Activated T-helper 2 cell treated with anti-CD3 and anti-CD28 coated beads, Interferon-gamma antibody, Interleukin-2, Interleukin-4, amounts not matched to agents 10 μg/mL and 5 μg/mL and 100 μg/mL, durations not matched to agents 14 hours and 24 hours and 36 hours (primary cell): ENCODE measurements around the gene PRKAA1. TPM values are rescaled to one million over a fixed set of nuclear protein-coding genes. Genes with fewer than 3 reads are reported as not detected.
"Not testable (repeated sequence)": the region's sequence is repeated elsewhere in the genome, so short reads cannot be mapped to it uniquely, and the experiment has no call there.

Source experiments
- DNase-seq: peaks from one replicate; pipeline ENCODE4 v3.0.0; 2021; ENCODE audit warnings: low spot score
- H3K27ac Mint-ChIP-seq: one replicate; pipeline ENCODE4 v1.8.0; 2021; ENCODE audit warnings: mixed read lengths
- H3K27me3 Mint-ChIP-seq: one replicate; pipeline ENCODE4 v1.8.0; 2021; ENCODE audit warnings: low read depth, mixed read lengths
- H3K36me3 Mint-ChIP-seq: one replicate; pipeline ENCODE4 v1.8.0; 2021; ENCODE audit warnings: low read depth, mixed read lengths
- H3K4me1 Mint-ChIP-seq: one replicate; pipeline ENCODE4 v1.8.0; 2021; ENCODE audit warnings: low read depth, mixed read lengths
- H3K4me3 Mint-ChIP-seq: one replicate; pipeline ENCODE4 v1.8.0; 2021; ENCODE audit warnings: low read depth, mild to moderate bottlenecking, moderate library complexity, mixed read lengths
- H3K9me3 Mint-ChIP-seq: one replicate; pipeline ENCODE4 v1.8.0; 2021; ENCODE audit warnings: mixed read lengths
- intact Hi-C: fragments of 100-400 bp; cut with micrococcal nuclease; formaldehyde crosslinking; loops from one replicate; pipeline ENCODE4 v1.15.1; 2023
- total RNA-seq: library from RNA; stranded (reverse); gene quantifications from 2 replicates; pipeline ENCODE4 v1.2.3, GENCODE V29; 2022

The PRKAA1 gene
- total RNA-seq, 1 donor from 2014 or later, result 61.2 TPM

DNA sequence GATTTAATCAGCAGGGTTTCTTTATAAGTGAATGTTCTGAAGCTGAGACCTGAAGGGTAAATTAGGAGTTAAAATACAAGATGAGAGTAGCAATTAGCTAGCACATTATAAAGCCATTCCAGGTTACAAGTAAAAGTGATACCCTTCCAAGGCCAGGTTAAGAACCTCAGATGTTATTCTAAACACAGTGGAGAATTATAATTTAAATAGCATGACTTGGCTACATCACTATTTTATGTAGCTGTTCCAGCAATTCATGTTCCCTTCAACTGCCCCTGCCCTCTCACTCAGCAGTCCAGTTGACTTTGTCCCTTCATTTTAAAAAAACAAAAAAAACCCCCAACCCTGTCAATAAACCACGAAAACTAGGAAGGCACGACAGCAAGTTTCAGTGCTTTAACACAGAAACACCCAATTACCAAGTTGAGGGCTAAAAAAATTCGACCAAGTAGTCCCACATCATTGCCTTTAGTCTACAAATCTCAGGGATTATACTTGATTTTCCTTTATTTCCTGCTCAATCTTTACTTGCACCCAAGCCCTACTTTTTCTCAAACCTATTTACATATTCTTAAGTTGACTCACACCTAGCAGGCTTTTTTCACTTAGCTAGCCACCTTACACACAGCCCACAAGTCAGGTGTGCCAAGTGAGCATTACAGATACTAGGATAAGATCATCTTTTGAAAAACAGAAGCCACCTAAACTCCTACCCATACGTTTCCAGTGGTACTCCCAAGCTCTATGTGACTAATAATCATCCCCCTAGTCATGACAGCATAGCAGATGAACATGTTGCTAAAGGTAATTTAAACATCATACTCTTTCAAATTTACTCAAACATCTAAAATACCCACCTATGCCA lies 33.4 kb upstream of the PRKAA1 start:
- Mint-ChIP-seq H3K36me3 (peaks cover 93% of the 10 kb centered on the region), H3K27ac (peak overlapping the region; percentile 98), H3K27me3 (no peaks in the 10 kb centered on the region), H3K4me1 (peaks cover 63% of the 10 kb centered on the region), H3K9me3 (peaks cover under 1% of the 10 kb centered on the region), H3K4me3 (peak overlapping the region; percentile 99)
- intact Hi-C loops, result loop anchor here (10.0 kb wide), 2 partner anchors 427 to 1627 kb away; no protein-coding TSS in a partner anchor
- no peak for DNase-seq

DNA sequence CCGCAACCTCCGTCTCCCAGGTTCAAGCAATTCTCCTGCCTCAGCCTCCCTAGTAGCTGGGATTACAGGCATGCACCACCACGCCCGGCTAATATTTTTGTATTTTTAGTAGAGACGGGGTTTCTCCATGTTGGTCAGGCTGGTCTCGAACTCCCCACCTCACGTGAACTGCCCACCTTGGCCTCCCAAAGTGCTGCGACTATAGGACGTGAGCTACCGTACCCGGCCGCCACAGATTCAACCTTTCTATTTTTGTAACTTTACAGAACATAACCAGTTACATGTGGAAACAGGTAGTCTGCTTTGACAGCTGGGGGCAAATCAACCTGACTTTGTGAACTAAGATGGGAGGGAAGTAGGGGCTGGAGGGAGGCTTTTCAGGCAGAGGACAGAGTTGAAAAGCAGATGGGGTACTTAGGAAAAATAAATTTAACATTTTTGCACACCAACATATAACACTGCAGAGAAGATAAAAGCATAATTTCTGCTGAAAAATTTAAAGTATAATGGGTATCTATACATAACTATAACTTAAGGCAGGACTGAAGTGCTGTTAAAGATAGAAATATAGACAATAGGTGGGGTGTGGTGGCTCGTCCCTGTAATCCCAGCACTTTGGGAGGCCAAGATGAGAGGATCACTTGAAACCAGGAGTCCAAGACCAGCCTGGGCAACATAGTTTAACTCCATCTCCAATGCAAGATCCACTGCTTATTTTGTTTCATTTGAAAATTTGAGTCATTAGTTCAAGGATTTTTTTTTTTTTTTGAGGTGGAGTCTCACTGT lies 31.8 kb upstream of the PRKAA1 start:
- no peaks in the 10 kb centered on the region for H3K27me3 Mint-ChIP-seq

DNA sequence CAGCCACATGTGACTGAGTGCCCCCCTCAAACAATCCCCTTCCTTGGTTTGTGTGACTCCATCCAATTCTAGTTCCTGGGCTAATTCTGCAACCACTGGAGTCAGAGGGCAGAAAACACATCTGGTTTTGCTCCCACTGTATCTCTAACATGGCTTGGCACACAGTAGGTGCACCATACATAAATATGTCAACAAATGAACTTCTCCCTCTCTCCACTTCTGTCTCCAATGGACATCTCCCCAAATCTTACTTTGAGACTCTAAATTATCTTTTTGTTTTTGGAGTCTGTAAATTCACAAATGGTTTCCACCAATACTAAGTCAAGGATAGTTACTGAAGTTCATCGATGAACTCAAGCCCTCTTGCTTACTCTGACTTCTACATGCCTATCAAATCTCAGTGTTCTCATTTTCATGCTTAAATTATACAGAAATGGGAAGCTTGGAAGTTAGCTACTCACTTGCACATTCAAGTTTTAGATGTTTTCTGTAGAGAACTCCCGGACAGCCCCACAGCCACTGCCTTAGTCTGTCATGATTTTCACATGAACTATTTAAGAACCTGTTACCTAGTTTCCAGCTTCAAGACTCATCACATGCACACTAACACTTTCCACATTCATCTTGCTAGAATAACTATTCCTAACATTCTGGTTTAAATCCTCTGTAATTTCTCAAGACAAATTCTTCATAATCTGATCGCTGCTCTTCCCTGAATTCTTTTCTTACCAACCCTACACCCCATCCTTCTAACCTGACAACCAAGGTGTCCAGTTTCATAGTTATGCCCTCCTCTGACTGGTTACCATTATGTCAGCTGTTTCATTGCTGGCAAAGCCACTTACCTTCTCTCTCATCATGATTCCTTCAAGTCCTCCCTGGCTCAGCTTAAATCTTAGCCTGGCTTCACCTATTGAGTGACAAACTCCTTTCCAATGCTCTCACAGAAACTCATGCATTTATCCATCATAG lies 30.8 kb upstream of the PRKAA1 start:
- H3K36me3 Mint-ChIP-seq, result peaks cover 86% of the 10 kb centered on the region
- H3K4me1 Mint-ChIP-seq, result peaks cover 56% of the 10 kb centered on the region
- intact Hi-C loops, result no loop called here
- no peaks in the 10 kb centered on the region for H3K9me3 Mint-ChIP-seq
- DNase-seq, result no peak
- no peaks in the 10 kb centered on the region for H3K27me3 Mint-ChIP-seq
- H3K27ac Mint-ChIP-seq, result peak overlapping the region; percentile 9
- H3K4me3 Mint-ChIP-seq, result no peak overlapping the region

More for the DNA sequence above, 31.8 kb upstream of the PRKAA1 start:
- DNase-seq, result no peak
- Mint-ChIP-seq H3K9me3 (no peaks in the 10 kb centered on the region), H3K27ac (peak overlapping the region; percentile 24), H3K4me1 (peaks cover 54% of the 10 kb centered on the region), H3K4me3 (no peak overlapping the region), H3K36me3 (peaks cover 94% of the 10 kb centered on the region)
- intact Hi-C loops, result loop anchor here (10.0 kb wide), 2 partner anchors 425 to 1625 kb away; no protein-coding TSS in a partner anchor

DNA sequence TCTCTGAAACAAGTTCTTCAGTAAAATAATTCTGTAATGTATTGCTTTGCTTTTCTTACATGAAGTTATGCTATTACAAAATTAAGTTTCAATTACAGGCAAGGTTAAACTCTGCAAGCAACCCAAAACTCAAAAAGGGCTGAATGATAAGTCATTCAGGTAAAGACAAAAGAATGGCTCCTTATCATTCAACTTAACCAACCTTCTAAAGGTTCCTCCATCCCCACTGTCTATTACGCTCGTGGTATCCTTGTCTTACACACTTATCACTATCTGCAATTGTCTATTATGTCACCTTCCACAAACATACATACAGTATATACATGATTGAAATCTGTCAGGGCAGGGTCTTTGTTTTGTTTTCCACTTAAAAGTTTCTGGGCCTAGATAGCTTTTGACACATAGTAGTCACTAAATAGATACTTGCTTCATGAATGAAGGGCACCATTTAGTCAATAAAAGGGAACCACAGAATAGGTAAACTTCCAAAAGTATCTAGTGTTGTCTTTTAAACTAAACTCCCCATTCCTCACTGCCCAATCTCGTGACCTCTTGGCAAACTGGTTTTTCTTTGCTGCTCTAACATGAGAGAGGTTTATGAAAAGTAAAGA lies 30.0 kb upstream of the PRKAA1 start:
- Mint-ChIP-seq H3K36me3 (peaks cover 82% of the 10 kb centered on the region), H3K27ac (peak overlapping the region; percentile 9), H3K4me3 (no peak overlapping the region), H3K4me1 (peaks cover 51% of the 10 kb centered on the region), H3K27me3 (no peaks in the 10 kb centered on the region), H3K9me3 (no peaks in the 10 kb centered on the region)
- no peak for DNase-seq
- intact Hi-C loops, result no loop called here

DNA sequence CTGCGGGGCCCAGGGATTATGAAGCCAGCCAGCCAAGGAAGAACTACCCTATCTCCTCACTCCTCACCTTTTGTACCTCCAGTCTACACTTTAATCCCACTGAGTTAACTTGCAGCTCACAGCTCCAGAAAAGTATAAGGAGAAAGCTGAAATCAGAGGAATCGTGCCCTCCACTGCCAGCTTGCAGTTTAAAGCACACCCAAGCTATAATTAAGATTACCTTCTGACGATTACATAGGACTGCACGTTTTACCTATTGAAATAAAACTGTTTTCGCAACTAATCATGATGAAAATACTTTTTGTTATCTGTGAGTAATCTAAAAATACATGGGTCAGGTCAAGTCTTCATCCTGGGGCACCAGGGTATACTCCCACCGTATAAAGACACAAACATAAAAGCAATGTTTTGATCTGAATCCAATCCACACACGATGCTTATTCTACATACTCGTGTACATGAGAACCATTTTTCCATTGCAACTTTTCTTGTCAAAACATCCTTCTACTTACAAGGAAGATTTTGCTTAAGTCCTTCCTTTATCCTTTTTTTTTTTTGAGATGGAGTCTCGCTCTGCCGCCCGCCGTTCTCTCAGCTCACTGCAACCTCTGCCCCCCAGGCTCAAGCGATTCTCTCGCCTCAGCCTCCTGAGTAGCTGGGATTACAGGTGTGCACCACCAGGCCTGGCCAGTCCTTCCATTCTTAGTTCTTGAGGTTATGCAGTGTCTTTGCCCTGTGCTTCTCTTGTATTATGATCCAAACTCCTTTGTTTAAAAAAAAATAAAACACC lies 29.2 kb upstream of the PRKAA1 start:
- intact Hi-C loops, result no loop called here
- no peak overlapping the region for H3K4me3 Mint-ChIP-seq
- H3K9me3 Mint-ChIP-seq, result no peaks in the 10 kb centered on the region
- peaks cover 75% of the 10 kb centered on the region for H3K36me3 Mint-ChIP-seq
- DNase-seq, result no peak
- H3K27me3 Mint-ChIP-seq, result no peaks in the 10 kb centered on the region
- no peak overlapping the region for H3K27ac Mint-ChIP-seq
- peaks cover 44% of the 10 kb centered on the region for H3K4me1 Mint-ChIP-seq

DNA sequence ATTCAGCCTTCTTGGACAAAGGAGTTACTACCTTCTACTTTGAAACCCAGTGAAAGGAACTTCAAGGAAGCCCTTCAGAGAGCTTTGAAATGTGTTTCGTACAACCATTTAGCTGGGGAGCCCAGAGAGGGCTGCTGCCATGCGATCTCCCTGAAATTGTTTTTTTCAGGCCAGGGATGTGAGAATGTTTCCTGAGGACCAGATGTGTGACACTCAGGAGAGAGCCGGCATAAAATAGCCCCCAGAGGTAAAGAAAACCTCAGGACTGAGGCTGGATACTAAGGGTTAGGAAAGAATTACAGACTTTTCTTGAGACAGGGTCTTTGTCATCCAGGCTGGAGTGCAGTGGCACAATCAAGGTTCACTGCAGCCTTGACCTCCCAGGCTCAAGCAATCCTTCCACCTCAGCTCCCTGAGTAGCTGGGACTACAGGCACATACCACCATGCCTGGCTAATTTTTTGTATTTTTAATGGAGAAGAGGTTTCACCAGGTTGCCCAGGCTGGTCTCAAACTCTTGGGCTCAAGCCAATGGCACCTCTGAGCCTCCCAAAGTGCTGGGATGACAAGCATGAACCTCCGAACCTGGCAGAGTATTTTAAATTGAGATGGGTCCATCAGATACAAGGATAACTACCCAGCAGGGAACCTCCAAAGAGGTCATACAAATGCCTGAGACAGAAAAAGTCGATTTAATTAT lies 28.5 kb upstream of the PRKAA1 start:
- DNase-seq, result no peak
- Mint-ChIP-seq H3K4me1 (peaks cover 37% of the 10 kb centered on the region), H3K27me3 (no peaks in the 10 kb centered on the region), H3K36me3 (peaks cover 69% of the 10 kb centered on the region), H3K4me3 (no peak overlapping the region), H3K27ac (no peak overlapping the region), H3K9me3 (no peaks in the 10 kb centered on the region)
- intact Hi-C loops, result no loop called here

DNA sequence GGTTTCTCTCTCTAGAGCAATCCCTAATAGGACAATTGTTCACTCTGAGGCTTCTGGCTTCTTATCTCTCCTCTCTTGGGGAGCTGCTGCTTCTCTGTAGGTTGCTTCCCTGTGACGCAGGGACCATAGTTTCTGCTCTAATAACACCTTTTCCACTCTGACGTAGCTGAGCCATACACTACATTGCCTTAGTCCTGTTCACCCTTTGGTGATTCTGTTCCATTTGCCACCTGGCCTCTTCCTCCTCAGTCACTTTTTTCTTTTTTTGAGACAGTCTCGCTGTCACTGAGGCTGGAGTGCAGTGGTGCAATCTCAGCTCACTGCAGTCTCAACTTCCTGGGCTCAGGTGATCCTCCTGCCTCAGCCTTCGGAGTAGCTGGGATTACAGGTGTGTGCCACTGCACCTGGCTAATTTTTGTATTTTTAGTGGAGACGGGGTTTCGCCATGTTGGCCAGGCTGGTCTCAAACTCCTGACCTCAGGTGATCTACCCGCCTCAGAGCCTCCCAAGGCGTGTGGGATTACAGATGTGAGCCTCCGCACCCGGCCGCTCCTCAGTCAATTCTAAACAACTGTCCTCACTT lies 27.4 kb upstream of the PRKAA1 start:
- peaks cover 29% of the 10 kb centered on the region for H3K4me1 Mint-ChIP-seq
- H3K27me3 Mint-ChIP-seq, H3K4me3 Mint-ChIP-seq, H3K9me3 Mint-ChIP-seq, DNase-seq: not testable (repeated sequence)
- H3K27ac Mint-ChIP-seq, result peak overlapping the region; percentile 56
- intact Hi-C loops, result loop anchor here (1.0 kb wide), 1 partner anchor 8 kb away; no protein-coding TSS in a partner anchor
- peaks cover 64% of the 10 kb centered on the region for H3K36me3 Mint-ChIP-seq

DNA sequence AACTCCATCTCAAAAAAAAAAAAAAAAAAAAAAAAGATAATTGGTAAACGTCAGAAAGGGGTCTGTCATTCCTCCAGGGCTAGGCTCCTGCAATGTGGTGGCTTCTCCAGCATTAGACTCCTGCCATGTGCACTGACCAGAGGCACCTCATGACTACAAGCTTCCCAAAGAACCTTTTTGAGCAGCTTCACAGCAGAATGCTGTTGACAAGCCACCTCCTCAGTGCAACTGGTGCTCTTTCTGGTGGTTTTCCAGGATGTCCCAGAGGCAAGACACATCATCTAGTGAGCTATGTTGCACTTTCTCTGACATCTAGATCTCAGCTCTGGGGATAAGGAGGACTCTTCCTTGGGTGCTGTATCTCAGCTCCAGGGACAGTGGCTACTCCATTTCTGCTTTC lies 25.3 kb upstream of the PRKAA1 start:
- Mint-ChIP-seq H3K4me3 (no peak overlapping the region), H3K27ac (no peak overlapping the region), H3K4me1 (peaks cover 16% of the 10 kb centered on the region), H3K36me3 (peaks cover 43% of the 10 kb centered on the region), H3K27me3 (no peaks in the 10 kb centered on the region), H3K9me3 (no peaks in the 10 kb centered on the region)
- no peak for DNase-seq
- intact Hi-C loops, result no loop called here

DNA sequence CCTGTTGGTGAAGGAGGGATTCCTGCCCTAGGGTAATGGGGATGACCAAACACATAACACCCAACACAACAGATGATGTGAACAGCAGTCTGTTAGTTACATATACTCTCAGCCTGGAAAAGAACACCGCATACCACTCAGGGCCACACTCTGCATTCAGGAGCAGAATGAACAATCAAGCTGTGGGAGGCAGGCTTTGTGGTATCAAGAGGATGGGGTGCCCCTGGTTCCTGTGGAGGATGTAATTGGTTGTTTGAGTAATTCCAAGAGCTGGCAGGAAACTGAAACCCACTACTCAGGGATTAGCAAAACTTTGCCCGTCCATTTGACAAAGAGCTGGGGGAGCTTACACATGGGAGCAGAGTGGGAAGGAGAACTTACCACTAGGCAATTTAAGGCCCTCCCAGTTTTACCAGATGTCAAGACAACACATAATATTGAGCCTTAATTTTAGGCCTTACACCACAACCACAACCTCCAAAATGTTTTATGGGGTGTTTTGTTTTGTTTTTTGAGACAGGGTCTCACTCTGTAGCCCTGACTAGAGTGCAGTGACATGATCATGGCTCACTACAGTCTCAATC lies 15.6 kb upstream of the PRKAA1 start:
- DNase-seq, result no peak
- intact Hi-C loops, result loop anchor here (1.0 kb wide), 2 partner anchors 15 to 22 kb away; partner anchors contain the start of genes PRKAA1 and RPL37
- Mint-ChIP-seq H3K4me3 (no peak overlapping the region), H3K27me3 (no peaks in the 10 kb centered on the region), H3K4me1 (peaks cover 13% of the 10 kb centered on the region), H3K9me3 (no peaks in the 10 kb centered on the region), H3K27ac (peak overlapping the region; percentile 29), H3K36me3 (peaks cover 9% of the 10 kb centered on the region)

DNA sequence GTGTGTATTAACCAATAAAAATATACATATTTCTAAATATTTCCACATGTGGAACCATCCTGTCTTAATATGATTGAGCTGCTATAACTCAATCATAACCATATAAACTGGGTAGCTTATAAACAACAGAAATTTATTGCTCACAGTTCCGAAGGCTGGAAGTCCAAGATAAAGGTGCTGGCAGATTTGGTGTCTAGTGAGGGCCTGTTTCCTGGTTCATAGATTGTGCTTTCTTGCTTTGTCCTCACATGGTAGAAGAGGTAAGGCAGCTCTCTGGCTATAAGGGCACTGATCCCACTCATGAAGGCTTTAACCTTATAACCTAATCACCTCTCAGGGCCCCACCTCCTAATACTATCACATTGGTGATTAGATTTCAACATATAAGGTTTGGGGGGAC lies 14.0 kb upstream of the PRKAA1 start:
- intact Hi-C loops, result no loop called here
- Mint-ChIP-seq H3K36me3 (peaks cover 4% of the 10 kb centered on the region), H3K27me3 (no peaks in the 10 kb centered on the region), H3K27ac (no peak overlapping the region), H3K9me3 (no peaks in the 10 kb centered on the region), H3K4me1 (peaks cover 17% of the 10 kb centered on the region), H3K4me3 (no peak overlapping the region)
- DNase-seq, result no peak
